Naive thymus-derived CD4-positive, alpha-beta T cell (primary cell): Measurements from ENCODE around the gene CHD2. TPM values are rescaled to one million over a fixed set of nuclear protein-coding genes. Genes with fewer than 3 reads are reported as not detected.

Experiments used
- ATAC-seq: fragments of 150-1000 bp; cut with Tn5 transposase; 2 replicates; pipeline ENCODE4 v1.10.0; 2021; ENCODE audit warnings: mild to moderate bottlenecking, moderate library complexity
- CTCF ChIA-PET: fragments of 350-600 bp; sonication (Branson Sonifier 250); formaldehyde crosslinking; loops from one replicate; lab custom pipeline; 2021; ENCODE audit warnings: antibody characterized with exemption; lab: Charles Lee
- POLR2A ChIA-PET: fragments of 350-600 bp; sonication (Branson Sonifier 250); formaldehyde crosslinking; loops from one replicate; lab custom pipeline; 2021; ENCODE audit warnings: antibody characterized with exemption, inconsistent platforms; lab: Charles Lee
- DNase-seq, 9 donors: peaks; one replicate each; pipeline versions ENCODE4 v3.0.0 to v3.0.0-alpha.2; 2020 to 2022; ENCODE audit warnings: mixed read lengths in 1 of 9
- H3K27ac ChIP-seq: one replicate; pipeline ENCODE4 v1.7.0; 2013; ENCODE audit warnings: mild to moderate bottlenecking, low read depth, low read length, moderate library complexity
- H3K27me3 ChIP-seq, 2 donors: one replicate each; pipeline ENCODE4 v1.7.0; 2013; ENCODE audit warnings: low read length in 2 of 2, mild to moderate bottlenecking in 2 of 2, moderate library complexity in 2 of 2; ENCODE audit not compliant: control insufficient read depth in 2 of 2, insufficient read depth in 2 of 2
- H3K36me3 ChIP-seq, 3 experiments: 1 replicate in 2 of 3; 2 replicates in 1 of 3; pipeline ENCODE4 v1.7.0; 2013; ENCODE audit warnings: low read length in 3 of 3, mild to moderate bottlenecking in 3 of 3, moderate library complexity in 1 of 3; ENCODE audit not compliant: insufficient read depth in 3 of 3, control insufficient read depth in 2 of 3
- H3K4me1 ChIP-seq, 2 donors: one replicate each; pipeline ENCODE4 v1.7.0; 2013; ENCODE audit warnings: low read length in 2 of 2, mild to moderate bottlenecking in 2 of 2, moderate library complexity in 1 of 2; ENCODE audit not compliant: control insufficient read depth in 2 of 2, insufficient read depth in 2 of 2
- H3K4me3 ChIP-seq: 2 replicates; pipeline ENCODE4 v1.7.0; 2013; ENCODE audit warnings: mild to moderate bottlenecking, low read length
- H3K9me3 ChIP-seq, 3 experiments: 1 replicate in 2 of 3; 2 replicates in 1 of 3; pipeline ENCODE4 v1.7.0; 2013; ENCODE audit warnings: low read length in 3 of 3; ENCODE audit not compliant: control insufficient read depth in 2 of 3
- H3K27ac Mint-ChIP-seq, 9 donors: one replicate each; pipeline ENCODE4 v1.8.0; 2020 to 2022; ENCODE audit warnings: mixed read lengths in 9 of 9, mild to moderate bottlenecking in 8 of 9, moderate library complexity in 5 of 9, inconsistent platforms in 2 of 9
- H3K27me3 Mint-ChIP-seq, 5 donors: one replicate each; pipeline ENCODE4 v1.8.0; 2021 to 2022; ENCODE audit warnings: mixed read lengths in 5 of 5, mild to moderate bottlenecking in 1 of 5
- H3K36me3 Mint-ChIP-seq, 5 donors: one replicate each; pipeline ENCODE4 v1.8.0; 2020 to 2022; ENCODE audit warnings: mixed read lengths in 5 of 5, mild to moderate bottlenecking in 3 of 5, inconsistent platforms in 1 of 5
- H3K4me1 Mint-ChIP-seq, 7 donors: one replicate each; pipeline ENCODE4 v1.8.0; 2020 to 2022; ENCODE audit warnings: mixed read lengths in 7 of 7, mild to moderate bottlenecking in 3 of 7, inconsistent platforms in 1 of 7
- H3K4me3 Mint-ChIP-seq, 10 donors: one replicate each; pipeline ENCODE4 v1.8.0; 2020 to 2022; ENCODE audit warnings: mild to moderate bottlenecking in 10 of 10, mixed read lengths in 10 of 10, moderate library complexity in 6 of 10, inconsistent platforms in 2 of 10
- H3K9me3 Mint-ChIP-seq, 11 donors: one replicate each; pipeline ENCODE4 v1.8.0; 2020 to 2022; ENCODE audit warnings: mixed read lengths in 11 of 11, mild to moderate bottlenecking in 4 of 11, inconsistent platforms in 1 of 11, moderate library complexity in 1 of 11
- intact Hi-C, 2 donors: fragments of 100-400 bp; cut with micrococcal nuclease; formaldehyde crosslinking; loops; one replicate each; pipeline ENCODE4 v1.15.1; 2023
- polyA plus RNA-seq, 2 donors: library from polyadenylated mRNA; unstranded; fragments of 300-500 nt; fragmentation: Illumina TruSeq; gene quantifications; one replicate each; pipeline ENCODE4 v1.2.3, GENCODE V29; 2021
- total RNA-seq, 6 experiments: library from RNA in 5 of 6; stranded (reverse) in 5 of 6; gene quantifications; 1 replicate in 5 of 6; 2 replicates in 1 of 6; pipeline ENCODE4 v1.2.3 and lab custom pipeline; 2021 to 2026

The CHD2 gene
- total and polyA plus RNA-seq, 7 experiments from 2014 or later = 70.0 to 492 (median 371) TPM

DNA sequence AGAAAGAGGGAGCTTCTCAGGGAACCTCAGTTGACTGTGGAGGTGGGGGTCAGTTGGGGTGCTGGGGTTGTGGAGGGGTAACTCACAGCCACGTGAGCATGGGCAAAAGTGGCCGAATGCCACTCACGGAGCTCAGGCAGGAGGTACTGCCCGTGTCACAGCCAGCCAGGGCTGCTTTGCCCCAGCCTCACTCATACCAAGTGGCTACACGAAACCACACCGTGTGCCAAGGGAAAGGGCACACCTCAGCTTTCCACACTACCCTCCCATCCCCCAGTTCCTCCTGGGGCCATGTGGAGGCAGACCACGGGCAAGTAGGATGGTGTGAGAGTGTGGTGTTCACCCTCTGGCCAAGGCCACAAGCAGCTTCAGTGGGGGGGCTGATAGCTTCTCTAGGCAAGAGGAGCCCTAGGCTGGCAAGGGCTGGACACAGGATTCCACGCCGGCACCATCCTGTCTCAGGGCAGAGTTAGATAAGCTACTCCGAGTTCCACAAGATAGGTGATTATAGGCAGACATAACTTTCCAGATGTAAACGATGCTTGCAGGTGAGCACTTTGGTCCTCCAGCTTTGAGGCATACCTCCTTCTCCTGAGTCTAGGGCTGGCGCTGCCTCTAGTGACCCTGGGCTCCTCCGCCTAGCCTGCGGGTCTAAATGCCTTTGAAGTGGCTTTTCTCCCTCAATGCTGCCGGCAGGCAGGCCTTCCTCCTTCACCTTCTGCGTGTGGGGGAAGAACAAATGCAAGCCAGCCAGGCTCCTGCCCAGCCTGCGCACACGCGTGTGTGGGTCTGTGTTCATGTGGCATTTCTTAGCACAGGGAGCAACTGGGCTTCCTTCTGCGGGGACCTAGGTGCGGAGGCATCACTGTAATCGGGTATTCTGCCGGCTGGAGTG is 163.9 kb downstream of the CHD2 start:
- intact Hi-C loops = no loop called here
- H3K27ac Mint-ChIP-seq = no peak overlapping the region
- CTCF ChIA-PET = no interaction called here

DNA sequence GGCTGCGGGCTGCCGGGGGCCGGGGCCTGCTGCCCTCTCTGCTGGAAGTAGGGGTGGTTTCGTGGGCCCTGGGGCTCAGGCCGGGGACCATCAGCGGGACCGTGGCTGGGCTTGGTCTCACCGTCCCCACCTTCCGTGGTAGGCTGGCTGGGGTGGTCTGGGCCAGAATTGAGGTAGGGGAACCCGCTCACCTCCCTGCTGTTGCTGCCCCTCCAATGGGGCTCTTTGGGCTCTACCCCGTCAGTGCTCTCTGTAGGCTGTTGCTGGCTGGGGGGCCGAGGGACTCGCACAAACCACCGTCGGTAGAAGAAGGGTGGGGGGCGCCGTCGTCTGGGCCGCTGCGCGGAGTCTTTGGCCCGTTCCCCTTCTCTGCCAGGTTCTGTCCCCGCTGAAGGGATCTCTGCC is 165.5 kb downstream of the CHD2 start:
- peaks cover 0 to 1% (median 0%) of the 10 kb centered on the region in 11 donors for H3K9me3 Mint-ChIP-seq

More for the DNA sequence above, 163.9 kb downstream of the CHD2 start:
- Mint-ChIP-seq H3K4me1 (peaks cover 0 to 7% (median 4%) of the 10 kb centered on the region in 7 donors), H3K27me3 (peaks cover 0 to 22% (median 11%) of the 10 kb centered on the region in 5 donors), H3K4me3 (no peak overlapping the region), H3K9me3 (no peaks in the 10 kb centered on the region), H3K36me3 (no peaks in the 10 kb centered on the region)
- POLR2A ChIA-PET = no interaction called here
- Histone ChIP-seq H3K4me3 (no peak overlapping the region), H3K27me3 (no peaks in the 10 kb centered on the region), H3K4me1 (no peaks in the 10 kb centered on the region), H3K9me3 (no peaks in the 10 kb centered on the region), H3K27ac (no peak overlapping the region), H3K36me3 (no peaks in the 10 kb centered on the region)
- DNase-seq = no peak
- no peak for ATAC-seq

DNA sequence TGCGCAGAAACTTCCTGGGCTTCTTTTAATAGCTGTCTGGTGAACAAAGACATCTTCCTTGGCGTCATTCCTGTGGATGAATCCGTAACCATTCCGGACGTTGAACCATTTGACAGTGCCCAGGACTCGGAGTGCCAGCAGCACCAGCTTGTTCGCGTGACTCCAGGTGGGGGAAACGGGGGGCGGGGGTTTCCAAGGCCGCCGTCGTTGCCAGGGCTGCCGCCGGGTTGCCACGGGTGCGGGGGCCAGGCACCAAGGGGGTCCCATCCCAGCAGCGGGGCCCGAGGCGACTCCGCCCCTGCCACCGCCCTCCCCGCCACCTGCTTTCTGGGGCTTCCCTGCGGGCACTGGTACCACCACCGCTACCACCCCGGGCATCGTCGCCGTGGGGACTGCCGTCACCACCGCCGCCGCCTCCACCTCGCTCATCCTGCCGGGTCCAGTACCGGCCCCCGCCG is 166.1 kb downstream of the CHD2 start:
- H3K4me1 ChIP-seq = no peaks in the 10 kb centered on the region
- H3K27ac ChIP-seq = no peak overlapping the region
- no peaks in the 10 kb centered on the region for H3K9me3 ChIP-seq
- Mint-ChIP-seq H3K27me3 (peaks cover 6 to 41% (median 21%) of the 10 kb centered on the region in 5 donors), H3K36me3 (no peaks in the 10 kb centered on the region), H3K27ac (no peak overlapping the region), H3K4me1 (peaks cover 0 to 7% (median 4%) of the 10 kb centered on the region in 7 donors), H3K4me3 (no peak overlapping the region), H3K9me3 (peaks cover 0 to 1% (median 0%) of the 10 kb centered on the region in 11 donors)
- no peak for ATAC-seq
- intact Hi-C loops = no loop called here
- H3K4me3 ChIP-seq = no peak overlapping the region
- DNase-seq = no peak
- no peaks in the 10 kb centered on the region for H3K36me3 ChIP-seq
- POLR2A ChIA-PET = no interaction called here
- CTCF ChIA-PET = no interaction called here
- H3K27me3 ChIP-seq = no peaks in the 10 kb centered on the region

More for the DNA sequence above, 165.5 kb downstream of the CHD2 start:
- H3K4me1 Mint-ChIP-seq = peaks cover 0 to 7% (median 4%) of the 10 kb centered on the region in 7 donors
- H3K4me3 Mint-ChIP-seq = no peak overlapping the region
- Histone ChIP-seq H3K36me3 (no peaks in the 10 kb centered on the region), H3K4me1 (no peaks in the 10 kb centered on the region), H3K27me3 (no peaks in the 10 kb centered on the region), H3K27ac (no peak overlapping the region), H3K4me3 (no peak overlapping the region), H3K9me3 (no peaks in the 10 kb centered on the region)
- CTCF ChIA-PET = no interaction called here
- no peaks in the 10 kb centered on the region for H3K36me3 Mint-ChIP-seq
- no peak overlapping the region for H3K27ac Mint-ChIP-seq
- ATAC-seq (no peak), DNase-seq (no peak)
- peaks cover 0 to 35% (median 14%) of the 10 kb centered on the region in 5 donors for H3K27me3 Mint-ChIP-seq
- POLR2A ChIA-PET = interaction anchor here (0.8 kb wide), 1 partner anchor 22 kb away, joined by 3 read pairs; no protein-coding TSS in a partner anchor
- intact Hi-C loops = no loop called here

DNA sequence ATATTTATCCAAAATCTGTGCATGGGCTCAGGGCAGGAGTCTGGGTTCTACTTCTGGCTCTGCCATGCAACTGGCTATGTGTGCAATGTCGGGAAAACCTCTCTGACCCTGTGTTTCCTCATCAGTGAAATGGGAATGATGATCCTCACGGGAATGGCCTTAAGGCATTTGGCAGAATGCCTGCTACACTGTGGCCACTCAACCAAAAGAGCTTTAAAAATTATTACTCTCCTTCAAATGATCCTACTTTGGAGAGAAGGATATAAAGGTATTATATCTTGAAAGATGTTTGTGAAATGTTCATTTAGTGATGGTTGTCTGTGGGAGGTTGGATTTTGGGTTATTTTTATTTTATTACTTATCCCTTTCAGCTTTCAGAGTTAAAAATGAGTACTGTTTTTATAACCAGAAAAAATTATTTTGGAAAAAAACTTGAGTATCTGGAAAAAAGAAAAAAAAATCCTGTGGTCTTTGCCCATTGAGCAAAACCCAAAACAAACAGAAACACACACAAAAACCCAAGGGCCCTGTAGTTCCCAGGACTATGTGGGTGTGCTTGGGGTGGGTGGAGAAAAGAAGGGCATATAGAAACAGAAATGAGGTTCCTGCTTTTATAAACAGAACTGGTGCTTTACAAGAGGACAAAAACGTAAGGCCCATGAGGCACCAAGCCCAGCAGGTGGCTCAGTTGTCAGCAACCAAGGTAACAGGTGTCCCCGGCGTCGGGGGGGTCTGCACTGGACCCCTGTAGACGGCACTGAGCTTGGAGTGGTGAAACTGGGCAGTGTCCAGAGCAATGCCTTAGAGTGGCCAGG is 166.9 kb downstream of the CHD2 start:
- H3K9me3 ChIP-seq = no peaks in the 10 kb centered on the region
- POLR2A ChIA-PET = no interaction called here
- Mint-ChIP-seq H3K36me3 (no peaks in the 10 kb centered on the region), H3K9me3 (peaks cover 0 to 1% (median 0%) of the 10 kb centered on the region in 11 donors), H3K27ac (peak overlapping the region in 1 of 9 donors; percentile 76), H3K4me1 (peaks cover 2 to 8% (median 6%) of the 10 kb centered on the region in 7 donors), H3K4me3 (no peak overlapping the region), H3K27me3 (peaks cover 14 to 48% (median 28%) of the 10 kb centered on the region in 5 donors)
- CTCF ChIA-PET = no interaction called here
- H3K27ac ChIP-seq = no peak overlapping the region
- no peaks in the 10 kb centered on the region for H3K36me3 ChIP-seq
- peaks cover 0 to 2% of the 10 kb centered on the region in 2 donors for H3K27me3 ChIP-seq
- ATAC-seq = no peak
- H3K4me1 ChIP-seq = no peaks in the 10 kb centered on the region
- DNase-seq = no peak
- intact Hi-C loops = no loop called here
- H3K4me3 ChIP-seq = no peak overlapping the region

DNA sequence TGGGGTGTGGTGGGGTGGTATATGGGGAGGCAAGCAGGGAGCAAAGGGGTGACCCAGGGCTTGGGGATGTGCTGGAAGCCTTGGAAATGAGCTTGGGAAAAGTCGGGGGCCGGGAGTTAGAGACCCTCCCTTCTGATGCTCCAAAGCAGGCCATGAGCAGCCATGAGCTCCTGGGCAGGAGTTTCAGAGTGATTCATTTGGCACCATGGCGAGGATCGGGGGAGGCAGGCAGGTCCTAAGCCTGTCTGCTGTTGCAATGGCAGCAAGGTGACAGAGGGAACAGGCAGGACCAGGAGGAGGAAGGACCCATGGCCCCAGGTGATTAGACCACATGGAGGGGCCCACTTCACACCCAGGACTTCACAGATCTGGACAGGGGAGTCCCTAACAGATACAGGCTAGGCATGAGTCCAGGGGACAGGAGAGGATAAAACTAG is 167.5 kb downstream of the CHD2 start:
- H3K27ac Mint-ChIP-seq = no peak overlapping the region
- H3K36me3 Mint-ChIP-seq = no peaks in the 10 kb centered on the region
- no peak for ATAC-seq
- no peak overlapping the region for H3K4me3 ChIP-seq
- ChIA-PET POLR2A (no interaction called here), CTCF (no interaction called here)
- H3K36me3 ChIP-seq = no peaks in the 10 kb centered on the region
- no peaks in the 10 kb centered on the region for H3K9me3 ChIP-seq
- DNase-seq = no peak
- peaks cover 0 to 6% of the 10 kb centered on the region in 2 donors for H3K27me3 ChIP-seq
- H3K9me3 Mint-ChIP-seq = peaks cover 0 to 1% (median 0%) of the 10 kb centered on the region in 11 donors
- H3K4me3 Mint-ChIP-seq = no peak overlapping the region
- H3K4me1 ChIP-seq = no peaks in the 10 kb centered on the region
- peaks cover 17 to 51% (median 31%) of the 10 kb centered on the region in 5 donors for H3K27me3 Mint-ChIP-seq
- intact Hi-C loops = no loop called here
- no peak overlapping the region for H3K27ac ChIP-seq
- H3K4me1 Mint-ChIP-seq = peaks cover 5 to 11% (median 9%) of the 10 kb centered on the region in 7 donors

DNA sequence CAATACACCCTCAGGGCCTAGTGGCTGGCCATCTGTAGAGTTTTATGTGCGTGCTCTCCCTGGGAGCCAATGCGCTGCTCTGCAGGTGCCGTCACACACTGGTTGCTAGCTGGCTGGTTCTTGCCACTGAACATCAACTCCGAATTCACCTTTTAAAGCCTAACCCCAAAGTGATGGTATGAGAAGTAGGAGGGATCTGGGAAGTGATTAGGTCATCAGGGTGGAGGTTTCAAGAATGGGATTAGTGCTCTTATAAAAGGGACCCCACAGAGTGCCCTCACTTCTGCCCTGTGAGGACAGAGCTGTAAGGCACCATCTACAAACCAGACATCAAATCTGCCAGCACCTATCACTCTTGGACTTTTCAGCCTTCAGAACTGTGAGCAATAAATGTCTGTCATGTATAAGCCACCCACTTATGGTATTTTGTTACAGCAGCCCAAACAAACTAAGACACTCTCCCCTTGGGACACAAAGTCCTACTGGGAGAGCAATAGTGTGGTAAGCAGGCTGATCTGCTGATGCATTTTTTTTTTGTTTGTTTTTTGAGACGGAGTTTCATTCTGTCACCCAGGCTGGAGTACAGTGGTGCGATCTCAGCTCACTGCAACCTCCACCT is 168.6 kb downstream of the CHD2 start:
- no peak overlapping the region for H3K27ac ChIP-seq
- ChIA-PET CTCF (no interaction called here), POLR2A (interaction anchor here (0.6 kb wide), 1 partner anchor 1264 kb away, joined by 3 read pairs; no protein-coding TSS in a partner anchor)
- no peak overlapping the region for H3K4me3 ChIP-seq
- H3K4me1 Mint-ChIP-seq = peaks cover 7 to 16% (median 11%) of the 10 kb centered on the region in 7 donors
- peaks cover 0 to 6% of the 10 kb centered on the region in 2 donors for H3K27me3 ChIP-seq
- H3K36me3 Mint-ChIP-seq = no peaks in the 10 kb centered on the region
- no peak overlapping the region for H3K4me3 Mint-ChIP-seq
- no peaks in the 10 kb centered on the region for H3K4me1 ChIP-seq
- intact Hi-C loops = no loop called here
- no peaks in the 10 kb centered on the region for H3K9me3 ChIP-seq
- H3K27ac Mint-ChIP-seq = no peak overlapping the region
- DNase-seq (no peak), ATAC-seq (no peak)
- peaks cover 0 to 1% (median 0%) of the 10 kb centered on the region in 11 donors for H3K9me3 Mint-ChIP-seq
- H3K36me3 ChIP-seq = no peaks in the 10 kb centered on the region
- peaks cover 22 to 51% (median 36%) of the 10 kb centered on the region in 5 donors for H3K27me3 Mint-ChIP-seq
